Stimulated activated CD4-positive, alpha-beta T cell treated with anti-CD3 and anti-CD28 coated beads, TNF-alpha, amount 100 ng/mL, for 24 hours (primary cell): ENCODE results near the gene TEX9.
"Not testable (repeated sequence)": the region's sequence is repeated elsewhere in the genome, so short reads cannot be mapped to it uniquely, and the experiment has no call there.

ENCODE experiments used
- DNase-seq, 3 experiments: peaks; one replicate each; pipeline ENCODE4 v3.0.0-alpha.2; 2020; ENCODE audit warnings: low read depth in 3 of 3

Gene TEX9

GRCh38 chr15:56366211-56366610 is 985 bp downstream of the TEX9 start:
- DNase-seq, result no peak

GRCh38 chr15:56367156-56367555 is 1.9 kb downstream of the TEX9 start:
- no peak for DNase-seq

DNA sequence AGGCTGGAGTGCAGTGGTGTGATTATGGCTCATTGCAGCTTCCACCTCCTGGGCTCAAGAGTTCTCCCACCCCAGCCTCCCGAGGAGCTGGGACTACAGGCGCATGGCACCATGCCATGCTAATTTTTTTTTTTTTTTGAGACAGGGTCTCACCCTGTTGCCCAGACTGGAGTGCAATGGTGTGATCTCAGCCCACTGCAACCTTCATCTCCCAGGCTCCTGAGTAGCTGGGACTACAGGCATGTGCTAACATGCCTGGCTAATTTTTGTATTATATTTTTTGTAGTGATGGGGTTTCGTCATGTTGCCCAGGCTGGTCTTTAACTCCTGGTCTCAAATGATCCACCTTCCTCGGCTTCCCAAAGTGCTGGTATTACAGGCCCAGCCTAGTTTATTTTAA is 4.0 kb downstream of the TEX9 start:
- no peak for DNase-seq

DNA sequence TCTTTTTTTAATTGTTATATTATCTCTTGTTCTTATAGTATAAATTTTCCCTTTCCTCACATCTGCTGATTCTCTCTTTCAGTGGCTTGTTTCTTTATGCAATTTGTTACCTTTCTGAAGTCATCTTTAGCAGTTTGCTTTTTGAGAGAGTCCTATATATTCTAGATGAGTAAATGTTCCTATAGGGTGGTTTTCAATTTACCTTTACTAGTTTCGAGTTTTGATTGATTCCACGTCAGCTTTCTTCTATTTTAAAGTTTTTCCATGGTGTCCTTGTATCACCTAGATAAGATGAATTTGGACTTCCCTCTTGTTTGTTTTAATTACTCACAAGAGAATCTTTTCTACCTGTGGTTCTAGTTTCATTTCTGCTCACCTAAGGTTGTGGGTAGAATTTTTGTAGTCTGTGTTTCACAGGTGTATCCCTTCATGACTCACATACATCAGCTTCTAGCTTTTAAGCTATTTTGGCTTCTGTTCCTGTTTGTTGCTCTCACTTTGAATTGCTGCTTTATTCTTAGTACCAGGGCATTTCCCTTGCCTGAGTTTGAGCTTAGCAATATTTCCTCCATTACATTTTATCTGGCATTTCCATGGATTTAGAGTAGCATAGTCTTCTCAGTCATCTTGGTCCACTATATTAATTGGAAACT is 6.4 kb downstream of the TEX9 start:
- DNase-seq, result no peak

DNA sequence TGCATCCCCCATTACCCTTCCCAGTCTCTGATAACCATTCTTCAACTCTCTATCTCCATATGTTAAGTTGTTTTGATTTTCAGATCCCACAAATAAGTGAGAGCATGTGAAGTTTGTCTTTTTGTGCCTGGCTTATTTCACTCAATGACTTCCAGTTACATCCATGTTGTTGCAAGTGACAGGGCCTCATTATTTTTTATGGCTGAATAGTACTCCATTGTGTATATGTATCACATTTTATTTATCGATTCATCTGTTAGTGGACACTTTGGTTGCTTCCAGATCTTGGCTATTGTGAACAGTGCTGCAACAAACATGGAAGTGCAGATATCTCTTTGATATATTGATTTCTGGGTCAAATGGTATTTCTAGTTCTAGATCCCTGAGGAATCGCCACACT is 9.5 kb downstream of the TEX9 start:
- DNase-seq, result not testable (repeated sequence)

DNA sequence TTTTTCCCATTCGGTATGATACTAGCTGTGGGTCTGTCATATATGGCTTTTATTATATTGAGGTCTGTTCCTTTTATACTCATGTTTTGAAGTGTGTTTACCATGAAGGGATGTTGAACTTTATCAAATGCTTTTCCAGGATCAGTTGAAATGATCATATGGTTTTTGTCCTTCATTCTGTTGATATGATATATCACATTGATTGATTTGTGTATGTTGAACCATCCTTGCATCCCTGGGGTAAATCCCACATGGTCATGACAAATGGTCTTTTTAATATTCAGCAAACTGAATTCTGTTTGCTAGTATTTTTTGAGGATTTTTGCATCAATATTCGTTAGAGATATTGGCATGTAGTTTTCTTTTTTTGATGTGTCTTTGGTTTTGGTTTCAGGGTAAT is 12.6 kb downstream of the TEX9 start:
- not testable (repeated sequence) for DNase-seq

DNA sequence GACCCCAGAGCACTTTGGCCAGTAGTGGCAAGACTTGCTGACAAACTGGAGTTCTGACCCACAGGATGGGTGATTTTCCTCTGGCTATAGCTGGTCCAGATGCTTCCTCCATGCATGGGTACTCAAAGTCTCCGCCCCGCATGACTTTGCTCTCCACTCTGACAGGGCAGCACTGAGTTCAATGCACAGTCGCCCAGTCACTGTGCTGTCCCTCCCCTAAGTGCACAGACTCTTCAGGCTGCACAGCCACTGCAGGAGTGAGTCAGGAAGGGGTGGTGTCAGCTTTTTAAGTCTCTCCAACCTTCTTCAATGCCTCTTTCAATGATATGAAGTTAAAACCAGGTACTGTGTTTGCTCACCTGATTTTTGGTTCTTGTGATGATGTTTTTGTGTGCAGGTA is 17.8 kb downstream of the TEX9 start:
- DNase-seq, result no peak

DNA sequence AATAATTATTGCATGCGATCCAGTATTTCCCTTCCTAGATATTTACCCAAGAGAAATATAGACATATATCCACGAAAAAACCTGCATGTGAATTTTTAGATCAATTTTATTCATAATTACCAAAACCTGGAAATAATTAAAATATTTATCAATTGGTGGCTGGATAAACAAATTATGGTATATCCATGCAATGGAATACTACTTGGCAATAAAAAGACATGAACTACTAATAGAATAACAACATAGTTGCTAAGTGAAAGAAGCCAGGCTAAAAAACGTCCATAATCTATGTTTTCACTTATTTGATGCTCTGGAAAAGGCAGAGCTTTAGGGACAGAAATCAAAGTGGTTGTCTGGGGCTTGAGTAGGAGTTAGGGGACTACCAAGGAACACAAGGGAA is 20.7 kb downstream of the TEX9 start:
- DNase-seq, result no peak

DNA sequence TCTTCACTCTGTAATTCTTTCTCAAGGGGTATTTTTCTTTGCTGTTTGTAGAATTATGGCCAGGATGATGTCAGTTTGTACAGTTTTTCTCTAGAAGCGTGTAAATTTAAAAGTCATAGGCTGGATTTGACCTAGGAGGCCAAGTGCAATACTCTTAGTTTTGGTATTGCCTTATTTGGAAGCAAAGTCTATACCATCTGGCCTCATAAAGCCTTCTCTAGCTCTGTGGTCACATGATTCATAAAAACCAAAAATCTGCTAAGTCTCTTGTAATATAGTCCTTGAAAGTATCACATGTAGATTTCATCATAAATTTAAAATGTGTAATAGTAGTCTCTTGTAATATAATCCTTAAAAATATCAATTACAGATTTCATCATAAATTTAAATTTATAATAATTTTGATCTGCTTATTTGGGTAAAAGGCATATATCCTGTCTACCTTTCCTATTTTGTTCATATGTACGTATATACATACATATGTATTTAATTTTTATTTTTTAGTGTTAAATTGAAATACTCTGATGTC is 25.6 kb downstream of the TEX9 start:
- DNase-seq, result no peak

DNA sequence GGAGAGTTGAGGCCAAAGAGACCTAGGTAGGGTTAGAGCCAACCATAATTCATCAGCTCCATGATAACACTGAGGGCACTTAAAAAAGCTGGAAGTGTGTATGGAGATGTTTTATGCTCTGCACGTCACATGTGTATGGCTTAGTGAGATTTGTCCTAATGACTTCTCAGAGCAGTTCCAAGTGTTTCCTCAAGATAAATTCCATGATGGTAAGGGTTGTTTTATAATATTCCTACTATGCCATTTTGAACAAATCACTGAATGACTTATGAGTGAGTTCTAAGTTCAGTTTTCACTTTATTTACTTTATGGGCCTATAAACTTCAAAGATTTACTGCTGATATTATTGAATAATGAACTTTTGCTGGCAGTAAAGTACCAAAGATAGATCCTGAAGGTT is 28.1 kb downstream of the TEX9 start:
- no peak for DNase-seq

DNA sequence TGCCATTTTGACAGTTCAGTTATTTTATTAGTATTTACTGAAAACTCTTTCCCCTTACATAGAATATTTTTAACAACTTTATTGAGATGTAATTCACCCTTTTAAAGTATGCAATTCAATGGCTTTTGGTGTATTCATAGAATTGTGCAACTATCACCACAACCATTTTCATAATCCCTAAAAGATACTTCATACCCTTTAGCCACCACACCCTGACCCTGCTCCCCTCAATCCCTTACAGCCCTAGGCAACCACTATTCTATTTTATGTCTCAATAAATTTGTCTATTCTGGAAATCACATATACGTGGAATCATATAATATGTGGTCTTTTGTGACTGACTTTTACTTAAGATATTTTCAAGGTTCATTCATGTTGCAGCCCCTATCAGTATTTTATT is 29.7 kb downstream of the TEX9 start:
- no peak for DNase-seq

GRCh38 chr15:56397325-56397724 is 32.1 kb downstream of the TEX9 start:
- DNase-seq, result not testable (repeated sequence)

DNA sequence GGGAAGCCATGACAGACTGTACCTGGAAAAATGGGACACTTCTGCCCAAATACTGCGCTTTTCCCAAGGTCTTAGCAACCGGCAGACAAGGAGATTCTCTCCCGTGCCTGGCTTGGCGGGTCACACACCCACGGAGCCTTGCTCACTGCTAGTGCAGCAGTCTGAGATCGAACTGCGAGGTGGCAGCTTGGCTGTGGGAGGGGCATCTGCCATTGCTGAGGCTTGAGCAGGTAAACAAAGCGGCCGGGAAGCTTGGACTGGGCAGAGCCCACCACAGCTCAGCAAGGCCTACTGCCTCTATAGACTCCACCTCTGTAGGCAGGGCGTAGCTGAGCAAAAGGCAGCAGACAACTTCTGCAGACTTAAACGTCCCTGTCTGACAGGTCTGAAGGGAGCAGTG is 34.0 kb downstream of the TEX9 start:
- DNase-seq, result not testable (repeated sequence)

DNA sequence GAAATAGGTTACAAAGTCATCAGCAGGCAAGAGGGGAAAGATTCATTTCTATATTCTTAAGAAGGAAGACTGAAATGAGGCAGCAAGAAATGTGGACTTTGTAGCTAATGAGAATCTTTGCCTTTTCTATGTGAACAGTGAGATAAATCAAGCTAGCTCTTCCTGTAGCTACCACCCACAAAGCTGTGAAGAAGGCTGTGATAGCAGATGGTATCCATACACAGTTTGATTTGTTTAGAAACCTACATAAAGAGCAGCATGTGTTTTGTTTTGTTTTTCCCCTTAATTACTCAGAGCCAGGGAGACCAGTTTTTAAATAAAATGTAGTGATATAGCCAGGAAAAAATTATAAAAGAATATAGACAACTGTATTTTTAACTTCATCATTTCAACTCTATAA is 45.5 kb downstream of the TEX9 start:
- DNase-seq, result no peak

- no peak for DNase-seq
These were observed 46.0 kb downstream of the TEX9 start for GRCh38 chr15:56411122-56411749.

DNA sequence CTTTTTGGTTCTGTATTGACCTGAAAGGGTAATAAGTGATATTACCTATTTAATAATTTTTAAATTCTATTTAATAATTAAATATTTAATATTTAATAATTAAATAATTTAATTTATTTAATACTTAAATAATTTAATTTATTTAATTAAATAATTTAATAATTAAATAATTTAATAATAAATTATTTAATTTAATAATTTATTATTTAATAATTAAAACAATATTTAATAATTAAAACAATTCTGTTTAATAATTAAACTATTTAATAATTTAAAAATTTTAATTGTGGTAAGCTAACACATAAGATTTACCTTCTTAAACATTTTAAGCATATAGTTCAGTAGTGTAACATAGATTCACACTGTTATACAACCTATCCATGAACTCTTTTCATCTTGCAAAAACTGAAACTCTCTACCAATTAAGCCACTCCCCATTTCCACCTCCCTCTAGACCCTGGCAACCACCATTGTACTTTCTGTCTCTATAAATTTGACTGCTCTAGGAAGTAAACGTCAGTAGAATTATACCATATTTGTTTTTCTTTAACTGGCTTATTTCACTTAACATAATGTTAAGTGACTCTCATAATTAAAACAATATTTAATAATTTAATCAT is 48.0 kb downstream of the TEX9 start:
- DNase-seq, result not testable (repeated sequence)

DNA sequence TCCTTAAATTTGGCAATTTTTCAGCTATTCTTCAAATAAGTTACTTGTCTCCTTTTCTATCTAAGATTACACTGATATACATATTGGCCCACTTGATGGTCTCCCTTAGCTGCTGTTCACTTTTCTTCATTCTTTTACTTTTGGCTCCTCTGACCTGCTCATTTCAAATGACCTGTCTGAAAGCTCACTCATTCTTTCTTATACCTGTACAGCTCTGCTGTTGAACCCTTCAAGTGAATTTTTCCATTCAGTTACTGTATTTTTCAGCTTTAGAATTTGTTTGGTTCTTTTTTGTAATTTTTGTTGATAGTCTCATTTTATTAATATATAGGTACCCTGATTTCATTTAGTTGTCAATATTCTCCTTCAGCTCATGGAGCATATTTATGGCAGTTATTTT is 60.0 kb downstream of the TEX9 start:
- DNase-seq, result no peak

GRCh38 chr15:56425976-56426375 is 60.8 kb downstream of the TEX9 start:
- DNase-seq, result no peak

- no peak for DNase-seq
These were observed 63.7 kb downstream of the TEX9 start for GRCh38 chr15:56428821-56429458.

DNA sequence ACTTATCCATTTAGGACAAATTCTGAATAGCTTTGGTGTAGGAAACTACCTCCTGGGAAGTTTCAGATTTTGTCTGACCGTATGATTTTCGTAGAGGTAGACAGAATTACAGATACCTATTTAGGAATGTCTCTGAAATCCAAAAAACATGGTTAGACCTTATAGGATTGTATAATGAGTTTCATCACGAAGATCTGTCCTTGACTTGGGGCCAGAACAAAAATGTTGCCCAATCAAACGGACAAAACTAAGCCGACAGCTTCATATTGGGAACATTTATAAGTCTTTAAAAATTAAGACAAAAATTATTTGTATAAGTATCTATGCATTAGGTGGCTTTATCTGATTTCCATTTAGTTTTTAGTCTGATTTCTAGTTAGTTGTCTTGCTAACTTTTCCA is 67.1 kb downstream of the TEX9 start:
- DNase-seq, result no peak

DNA sequence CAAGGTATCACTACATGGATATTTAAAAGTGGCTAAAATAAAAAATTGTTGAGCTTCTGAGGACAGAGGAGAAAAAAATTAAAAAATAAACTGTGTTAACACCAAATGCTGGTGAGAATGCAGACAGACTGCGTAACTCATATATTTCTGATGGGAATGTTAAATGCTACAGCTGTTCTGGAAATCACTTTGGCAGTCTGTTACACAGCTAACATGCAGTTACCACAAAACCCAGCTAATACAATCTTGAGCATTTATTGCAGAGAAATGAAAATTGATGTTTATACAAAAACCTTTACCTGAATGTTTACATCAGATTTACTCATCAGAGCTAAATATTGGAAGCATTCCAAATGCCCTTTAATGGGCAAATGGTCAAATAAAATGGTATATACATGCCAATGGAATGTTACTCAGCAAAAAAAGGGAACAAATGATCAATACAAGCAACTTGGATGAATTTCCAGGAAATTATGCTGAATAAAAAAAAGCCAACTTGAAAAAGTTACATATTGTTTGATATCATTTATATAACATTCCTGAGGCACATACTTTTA is 75.1 kb downstream of the TEX9 start:
- DNase-seq, result no peak

- DNase-seq, result no peak
These were observed 77.1 kb downstream of the TEX9 start for GRCh38 chr15:56442354-56442753.
